Measurements from ENCODE around the gene DUS4L.
"Not testable (repeated sequence)": the region's sequence is repeated elsewhere in the genome, so short reads cannot be mapped to it uniquely, and the experiment has no call there.

Gene DUS4L, protein sequence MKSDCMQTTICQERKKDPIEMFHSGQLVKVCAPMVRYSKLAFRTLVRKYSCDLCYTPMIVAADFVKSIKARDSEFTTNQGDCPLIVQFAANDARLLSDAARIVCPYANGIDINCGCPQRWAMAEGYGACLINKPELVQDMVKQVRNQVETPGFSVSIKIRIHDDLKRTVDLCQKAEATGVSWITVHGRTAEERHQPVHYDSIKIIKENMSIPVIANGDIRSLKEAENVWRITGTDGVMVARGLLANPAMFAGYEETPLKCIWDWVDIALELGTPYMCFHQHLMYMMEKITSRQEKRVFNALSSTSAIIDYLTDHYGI

DNA sequence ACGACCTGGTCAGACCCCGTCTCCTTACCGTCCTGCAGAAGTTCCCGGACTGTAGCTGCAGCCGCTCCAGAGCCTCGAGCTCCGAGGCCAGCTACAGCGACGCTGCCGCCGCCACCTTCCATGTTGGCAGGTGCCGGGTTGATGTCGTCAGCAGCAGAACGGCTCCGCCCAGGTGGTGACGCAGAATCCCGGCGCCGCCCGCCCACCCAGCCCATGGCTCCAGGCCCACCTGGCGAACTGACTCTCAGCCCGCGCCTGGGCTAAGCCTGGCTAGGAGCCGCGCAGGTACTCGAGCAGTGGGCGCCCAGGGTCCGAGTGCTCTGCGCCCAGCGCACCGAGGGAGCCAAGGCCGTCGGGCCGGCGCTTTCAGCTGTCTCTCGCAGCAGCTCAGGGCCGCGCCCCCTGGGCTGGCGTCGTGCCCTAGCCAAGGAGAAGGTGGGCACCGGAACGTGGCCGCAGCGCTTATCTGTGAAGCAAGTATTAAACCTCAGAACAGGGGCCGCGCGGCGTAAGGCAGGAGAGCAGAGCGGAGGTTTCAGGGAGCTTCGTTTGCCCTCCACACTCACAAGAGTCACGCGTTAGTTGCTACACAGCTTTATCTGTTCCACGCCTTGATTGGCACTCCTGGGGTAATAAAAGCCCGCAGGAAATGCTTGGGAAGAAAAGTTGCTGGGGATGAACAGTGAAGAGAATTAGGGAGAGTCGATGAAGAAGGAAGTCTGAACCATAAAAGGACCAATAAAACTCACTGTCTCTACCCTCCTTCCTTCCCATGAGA, at the start of gene DUS4L, which contains the start of gene COG5:
Gene DUS4L, plus strand, starts transcription at position 197 of the 778 bp plus-strand sequence. CDS start 3,100 bp downstream, outside the sequence.
Gene COG5, minus strand, starts transcription at position 146 of the 778 bp plus-strand sequence. Its CDS starts 24 bp downstream, at position 122.
- DNase-seq, result peak; percentile 27 to 68

DNA sequence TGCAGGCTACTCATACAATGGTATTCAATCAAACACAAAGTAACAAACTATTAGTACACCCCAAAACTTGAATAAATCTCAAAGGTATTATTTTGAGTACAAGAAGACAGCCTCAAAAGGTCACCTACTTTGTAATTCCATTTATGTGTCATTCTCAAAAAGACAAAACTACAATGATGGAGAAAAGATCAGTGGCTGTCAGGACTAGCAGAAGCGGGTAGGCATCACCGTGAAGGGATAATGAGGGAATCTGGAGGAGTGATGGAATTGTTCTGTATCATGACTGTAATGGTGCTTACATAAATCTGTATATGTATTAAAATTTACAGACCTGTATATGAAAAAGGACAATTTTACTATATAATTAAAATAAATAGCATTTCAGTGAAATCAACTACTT, 37.1 kb upstream of the DUS4L start:
- no peak for DNase-seq

DNA sequence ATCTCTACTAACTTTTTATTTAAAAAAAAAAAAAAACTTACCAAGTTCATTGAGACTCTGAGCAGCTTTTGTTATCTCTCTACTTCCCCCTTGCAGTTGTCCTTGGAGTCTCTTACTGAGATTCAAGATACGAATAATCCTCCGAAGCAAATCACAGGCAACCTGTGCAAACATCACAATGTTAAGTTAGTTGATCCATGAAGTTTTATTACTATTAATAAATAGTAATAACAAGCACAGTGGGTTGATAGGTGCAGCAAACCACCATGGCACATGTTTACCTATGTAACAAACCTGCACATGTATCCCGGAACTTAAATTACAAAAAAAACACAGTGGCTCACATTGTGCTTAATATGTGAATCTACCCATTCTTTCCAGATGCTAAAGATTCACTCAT, 36.6 kb upstream of the DUS4L start:
- DNase-seq, result no peak

DNA sequence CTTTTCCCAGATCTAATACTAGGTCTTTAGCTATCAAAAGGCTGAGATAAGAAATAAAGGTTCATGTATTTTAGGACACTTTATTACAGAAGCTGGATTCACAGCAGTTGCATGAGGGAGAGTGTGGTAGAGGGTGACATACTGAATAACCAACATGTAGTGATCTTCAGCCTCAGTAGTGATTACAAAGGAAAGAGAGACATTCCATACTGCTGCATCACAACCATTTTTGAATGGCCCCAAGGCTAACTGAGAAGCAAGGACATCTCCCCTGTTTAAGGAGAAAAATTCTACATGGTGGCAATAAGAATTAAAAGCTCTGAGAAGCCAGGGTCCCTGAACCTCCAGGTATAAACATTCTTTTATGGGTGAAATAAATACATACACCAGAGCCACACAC, 35.3 kb upstream of the DUS4L start:
- no peak for DNase-seq

DNA sequence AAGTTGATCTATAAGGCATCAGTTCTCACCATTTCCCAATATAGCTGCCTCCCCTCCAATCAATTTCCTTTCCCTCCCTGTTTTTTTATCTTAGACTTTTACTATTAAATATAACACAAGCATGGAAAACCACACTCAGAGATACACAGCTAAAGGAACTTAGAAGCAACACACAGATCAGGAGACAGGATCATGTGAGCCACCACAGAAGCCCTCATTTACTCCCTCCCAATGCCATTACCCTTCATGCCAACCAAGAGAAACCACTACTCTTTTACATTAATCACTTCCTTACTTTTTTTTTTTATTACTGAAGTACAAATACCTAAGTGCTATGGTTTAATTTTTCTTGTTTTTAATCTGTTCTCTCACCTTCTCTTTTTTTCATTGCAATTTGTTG, 33.0 kb upstream of the DUS4L start:
- no peak for DNase-seq

DNA sequence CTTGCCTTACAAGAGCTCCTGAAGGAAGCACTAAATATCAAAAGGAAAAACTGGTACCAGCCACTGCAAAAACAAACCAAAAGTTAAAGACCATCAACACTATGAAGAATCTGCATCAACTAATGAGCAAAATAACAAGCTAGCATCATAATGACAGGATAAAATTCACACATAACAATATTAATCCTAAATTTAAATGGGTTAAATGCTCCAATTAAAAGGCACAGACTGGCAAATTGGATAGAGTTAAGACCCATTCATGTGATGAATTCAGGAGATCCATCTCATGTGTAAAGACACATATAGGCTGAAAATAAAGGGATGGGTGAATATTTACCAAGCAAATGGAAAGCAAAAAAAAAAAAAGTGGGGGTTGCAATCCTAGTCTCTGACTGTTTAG, 29.6 kb upstream of the DUS4L start:
- no peak for DNase-seq

DNA sequence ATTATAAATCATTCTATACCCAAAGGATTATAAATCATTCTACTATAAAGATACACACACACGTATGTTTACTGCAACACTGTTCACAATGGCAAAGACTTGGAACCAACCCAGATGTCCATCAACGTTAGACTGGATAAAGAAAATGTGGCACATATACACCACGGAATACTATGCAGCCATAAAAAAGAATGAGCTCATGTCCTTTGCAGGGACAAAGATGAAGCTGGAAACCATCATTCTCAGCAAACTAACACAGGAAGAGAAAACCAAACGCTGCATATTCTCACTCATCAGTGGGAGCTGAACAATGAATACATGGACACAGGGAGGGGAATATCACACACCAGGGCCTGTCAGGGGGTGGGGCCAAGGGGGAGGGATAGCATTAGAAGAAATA, 26.5 kb upstream of the DUS4L start:
- not testable (repeated sequence) for DNase-seq

DNA sequence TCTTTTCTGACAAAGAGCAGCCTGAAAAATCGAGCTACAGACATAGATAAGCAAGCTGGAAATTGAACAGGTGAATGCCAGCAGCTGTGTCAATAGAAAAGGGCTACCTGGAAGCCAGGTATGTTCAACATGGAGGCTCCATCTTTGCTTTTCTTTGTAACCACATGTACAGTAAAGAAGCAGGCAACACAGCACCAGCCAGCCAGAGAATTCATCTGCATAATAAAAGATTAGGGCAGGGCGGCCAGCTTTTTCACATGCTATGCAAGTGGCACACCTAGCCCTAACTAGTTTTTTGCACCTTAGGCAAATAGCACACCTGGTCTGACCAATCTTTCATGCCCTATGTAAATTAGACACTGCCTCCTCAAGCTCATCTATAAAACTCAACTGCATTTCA, 25.8 kb upstream of the DUS4L start:
- DNase-seq, result no peak

DNA sequence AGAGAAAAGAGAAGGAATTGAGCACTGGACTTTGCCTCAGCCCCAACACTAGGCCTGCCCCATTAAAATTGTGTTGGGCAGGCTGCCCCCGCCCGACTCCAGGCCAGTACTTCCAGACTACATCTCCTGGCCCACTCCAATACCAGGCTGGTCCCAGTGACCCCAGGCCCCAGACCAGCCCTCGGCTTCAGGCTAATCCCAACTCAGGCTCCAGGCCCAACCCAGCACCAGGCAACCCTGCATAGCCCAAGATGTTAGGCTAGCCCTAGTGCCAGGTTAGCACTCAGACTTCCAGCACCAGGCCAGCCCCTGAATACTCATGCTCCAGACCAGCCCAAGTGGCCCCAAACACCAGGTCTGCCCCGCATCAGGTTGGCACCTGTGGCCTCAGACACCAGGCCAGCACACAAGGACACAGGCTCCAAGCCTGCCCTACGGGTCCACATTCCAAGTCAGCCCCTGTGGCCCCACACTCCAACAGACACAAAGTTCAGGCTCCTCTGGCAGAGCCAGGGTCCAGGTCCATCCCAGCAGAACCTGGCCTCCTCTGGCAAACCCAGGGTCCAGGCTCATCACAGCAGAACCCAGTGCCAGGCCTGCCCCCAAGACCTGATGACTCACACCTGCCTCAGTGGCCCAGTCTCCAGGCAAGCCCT, 20.3 kb upstream of the DUS4L start:
- no peak for DNase-seq

DNA sequence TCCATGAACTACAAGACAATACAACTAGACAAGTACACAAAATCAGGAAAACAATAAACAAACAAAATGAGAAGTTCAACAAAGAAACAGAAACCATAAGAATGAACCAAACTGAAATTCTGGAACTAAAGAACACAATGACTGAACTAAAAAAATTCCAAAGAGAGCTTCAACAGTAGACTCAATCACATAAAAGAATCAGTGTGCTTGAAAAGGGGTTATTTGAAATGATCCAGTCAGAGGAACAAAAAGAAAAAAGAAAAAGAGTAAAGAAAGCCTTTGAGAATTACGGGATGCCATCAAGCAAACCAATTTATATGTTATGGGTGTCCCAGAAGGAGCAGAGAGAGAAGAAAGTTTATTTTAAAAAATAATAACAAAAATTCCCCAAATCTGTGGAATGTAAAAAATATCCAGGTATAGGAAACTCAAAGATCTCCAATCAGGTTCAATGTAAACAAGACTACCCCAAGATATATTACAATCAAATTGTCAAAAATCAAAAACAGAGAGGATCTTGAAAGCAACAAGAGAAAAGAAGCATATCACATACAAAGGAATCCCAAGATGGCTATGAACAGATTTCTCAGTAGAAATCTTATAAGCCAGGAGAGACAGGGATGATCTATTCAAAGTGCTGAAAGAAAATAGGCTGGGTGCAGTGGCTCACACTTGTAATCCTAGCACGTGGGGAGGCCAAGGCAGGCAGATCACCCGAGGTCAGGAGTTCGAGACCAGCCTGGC, 18.8 kb upstream of the DUS4L start:
- DNase-seq, result no peak

DNA sequence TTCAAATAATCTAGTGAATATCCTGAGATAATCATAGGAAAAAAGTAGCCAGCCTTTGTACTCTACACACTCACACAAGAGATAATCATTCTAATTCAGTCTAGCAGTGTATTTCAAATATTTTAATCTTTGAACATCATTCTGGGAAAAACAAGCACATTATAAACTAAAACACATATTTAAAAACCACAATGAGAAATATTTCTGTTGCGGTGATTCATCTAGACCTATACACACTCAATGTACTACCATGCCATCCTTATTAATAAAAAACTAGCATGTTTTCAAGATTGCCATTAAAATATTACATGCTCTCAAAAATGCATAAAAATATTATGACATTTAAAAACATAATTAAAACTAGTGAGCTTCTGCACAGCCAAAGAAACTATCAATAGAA, 11.8 kb upstream of the DUS4L start:
- DNase-seq, result no peak

DNA sequence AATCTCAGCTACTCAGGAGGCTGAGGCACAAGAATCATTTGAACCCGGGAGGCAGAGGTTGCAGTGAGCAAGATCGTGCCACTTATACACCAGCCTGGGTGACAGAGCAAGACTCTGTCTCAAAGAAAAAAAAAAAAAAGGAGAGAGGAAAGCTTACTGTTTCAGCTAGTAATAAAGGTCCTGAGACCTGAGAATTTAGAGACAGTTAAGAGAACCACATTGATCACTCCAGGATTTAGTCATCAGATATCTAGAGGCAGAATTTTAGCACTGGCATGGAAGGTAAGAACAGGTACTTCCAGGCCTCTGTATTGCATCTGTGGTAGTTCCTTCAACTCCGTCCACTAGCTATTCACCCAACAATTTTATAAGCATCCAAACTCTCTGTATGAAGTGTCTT, 7.9 kb upstream of the DUS4L start:
- no peak for DNase-seq

DNA sequence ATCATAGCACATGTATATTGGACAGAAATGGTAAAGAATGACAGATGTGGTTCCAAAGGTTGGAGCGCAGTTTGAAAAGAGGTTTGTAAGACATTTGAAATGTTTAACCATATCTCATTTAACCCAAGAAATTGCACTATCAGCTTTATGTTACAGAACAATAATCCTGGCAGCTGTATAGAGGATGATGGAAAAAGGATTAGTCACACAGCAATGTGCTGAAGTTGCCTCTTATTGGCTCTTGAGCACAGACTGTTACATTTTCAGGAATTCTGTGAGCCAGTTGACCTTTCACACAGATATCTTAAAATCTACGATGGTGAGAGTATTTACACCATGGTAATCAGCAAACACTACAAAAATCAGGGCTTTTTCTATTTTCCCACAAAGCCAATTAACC, 3.9 kb upstream of the DUS4L start:
- peak in 1 of 2 experiments; percentile 23 for DNase-seq

DNA sequence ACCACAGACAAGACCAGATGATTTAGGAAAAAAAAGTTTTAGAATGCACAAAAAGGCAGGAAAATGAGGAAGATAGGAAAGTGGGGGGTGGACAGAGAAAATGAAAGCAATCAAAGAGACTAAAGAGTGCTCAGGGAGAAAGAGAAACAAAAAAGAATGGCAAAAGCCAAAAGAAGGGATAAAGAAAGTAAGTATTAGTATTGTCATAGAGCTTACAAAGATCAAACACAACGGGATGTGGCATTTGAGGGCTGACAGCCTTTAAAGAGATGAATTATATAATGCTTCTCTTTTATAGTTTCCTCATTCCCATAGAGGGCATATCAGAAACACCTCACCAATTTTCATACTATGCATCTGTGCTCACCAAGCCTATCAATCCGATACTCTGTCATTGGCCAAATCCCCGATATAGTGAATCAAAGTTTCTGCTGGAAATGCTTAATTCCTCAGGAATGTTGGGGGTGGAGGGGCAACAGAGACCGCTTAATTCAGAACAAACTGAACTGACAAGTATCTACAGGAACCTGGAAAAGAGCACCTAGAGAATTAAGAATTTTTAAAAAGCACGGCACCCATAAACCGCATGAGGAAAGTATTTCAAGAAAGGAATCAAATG, 2.8 kb upstream of the DUS4L start:
- DNase-seq, result no peak

DNA sequence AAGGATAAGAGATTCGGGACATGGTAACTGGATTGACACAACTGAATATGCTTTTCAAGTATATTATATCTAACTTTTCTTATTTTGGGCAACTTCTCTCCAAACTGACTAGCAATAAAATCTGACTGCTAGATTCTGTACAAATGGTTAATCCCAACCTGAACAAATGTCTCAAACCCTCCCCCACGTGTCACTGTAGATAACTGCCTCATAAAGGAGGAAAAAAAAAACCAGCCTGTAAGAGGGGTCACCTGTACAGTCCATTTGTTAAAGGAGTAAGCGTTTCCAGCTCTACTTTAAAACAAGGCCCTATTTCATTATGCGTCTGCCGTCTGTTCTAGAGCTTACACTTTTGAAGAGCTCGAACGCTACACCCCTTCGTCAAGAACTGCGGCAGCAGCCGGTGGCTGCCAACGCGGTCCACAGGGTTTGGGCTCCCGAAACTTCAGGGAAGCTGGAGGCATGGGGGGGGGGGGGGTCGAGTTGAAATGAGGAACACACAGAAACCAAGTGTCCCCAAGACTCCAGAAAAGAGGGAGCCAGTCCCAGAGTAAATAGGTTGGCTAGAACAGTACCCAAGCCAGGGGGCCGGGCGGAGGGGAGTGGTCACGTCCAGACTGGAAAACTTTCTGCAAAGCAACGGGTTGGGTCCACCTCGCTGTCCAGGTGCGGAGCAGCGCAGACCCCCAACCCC, 543 bp upstream of the DUS4L start:
- peak in 1 of 2 experiments; percentile 44 for DNase-seq

DNA sequence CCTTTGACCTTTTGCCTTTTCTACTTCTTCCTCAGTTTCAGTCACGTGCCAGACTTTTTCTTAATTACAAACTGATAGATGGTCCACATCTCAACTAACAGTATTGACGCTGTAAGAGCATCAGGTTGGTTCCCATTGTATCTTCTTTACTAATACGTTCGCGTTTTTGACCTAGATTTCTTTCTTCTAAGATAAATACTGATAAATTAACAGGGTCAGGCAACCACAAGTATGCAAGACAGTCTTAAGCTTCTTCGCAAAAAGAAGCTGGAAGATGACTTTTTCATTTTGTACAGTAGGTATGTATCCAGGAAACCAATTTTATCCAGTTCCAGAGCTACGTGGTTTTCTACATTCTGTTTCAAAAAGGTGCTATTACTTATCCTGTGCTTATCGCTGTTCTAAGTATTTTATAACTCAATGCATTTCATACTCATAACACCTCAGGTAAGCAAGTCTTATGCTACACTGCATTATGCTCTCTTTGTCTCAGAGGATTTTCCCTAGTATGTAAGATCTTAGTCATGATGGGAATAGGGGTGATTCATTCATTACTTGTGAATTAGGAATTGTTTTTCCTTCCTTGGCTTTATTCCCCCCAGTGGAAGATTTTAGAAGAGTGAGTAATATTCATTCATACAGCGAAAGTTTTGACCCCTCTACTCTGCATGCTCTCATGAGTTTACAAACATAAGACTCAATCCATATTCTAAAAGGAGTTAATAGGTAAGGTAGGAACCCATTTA, 955 bp downstream of the DUS4L start:
- peak in 1 of 2 experiments; percentile 15 for DNase-seq

DNA sequence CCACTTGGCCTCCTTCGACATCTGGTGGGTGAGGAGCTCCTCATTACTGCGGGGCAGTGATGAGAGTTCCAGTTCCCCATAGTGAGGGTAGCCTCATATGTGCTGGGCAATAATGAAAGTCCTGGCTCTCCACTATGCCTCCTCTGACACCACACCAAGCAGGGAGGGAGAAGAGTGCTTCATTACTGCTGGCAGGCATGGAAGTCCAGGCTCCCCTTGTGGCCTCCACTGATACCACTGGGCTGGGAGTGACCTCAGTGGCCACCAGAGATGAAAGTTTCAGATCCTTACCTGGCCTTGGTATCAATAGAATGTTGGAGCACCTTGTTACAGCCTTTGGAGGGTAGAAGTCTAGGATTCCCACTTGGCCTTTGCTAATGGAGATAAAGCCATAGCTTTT, 6.5 kb downstream of the DUS4L start:
- DNase-seq, result no peak

DNA sequence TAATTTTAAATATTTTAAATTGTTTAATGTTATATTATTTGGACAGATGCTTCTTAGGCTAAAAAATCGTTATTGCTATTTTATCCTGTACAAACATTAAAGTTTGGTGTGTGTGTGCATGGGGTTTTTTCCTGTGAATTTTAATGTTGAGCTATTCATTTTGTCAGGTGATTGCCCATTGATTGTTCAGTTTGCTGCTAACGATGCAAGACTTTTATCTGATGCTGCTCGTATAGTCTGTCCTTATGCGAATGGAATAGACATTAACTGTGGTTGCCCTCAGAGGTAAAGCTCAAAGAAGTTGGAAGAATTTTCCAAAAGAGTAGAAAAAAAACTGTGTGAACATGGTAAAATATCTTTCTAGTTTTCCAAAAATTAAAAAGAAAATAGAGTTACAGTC, 9.8 kb downstream of the DUS4L start:
- no peak for DNase-seq

DNA sequence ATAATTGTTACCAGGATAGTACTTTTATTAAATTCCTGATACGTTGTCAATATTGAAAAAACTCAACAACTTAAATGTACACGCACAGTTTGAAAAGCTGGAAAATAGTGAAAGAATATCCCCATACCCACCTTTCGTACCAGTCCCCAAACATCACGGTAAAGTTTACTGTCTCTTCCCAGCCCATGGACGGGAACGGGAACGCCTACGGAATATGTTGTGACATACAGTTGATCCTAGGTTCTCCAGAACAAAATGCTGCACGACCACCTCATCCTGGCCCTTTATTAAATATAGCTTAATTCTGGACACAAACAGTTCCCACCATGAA, 15.7 kb downstream of the DUS4L start:
- DNase-seq, result no peak

DNA sequence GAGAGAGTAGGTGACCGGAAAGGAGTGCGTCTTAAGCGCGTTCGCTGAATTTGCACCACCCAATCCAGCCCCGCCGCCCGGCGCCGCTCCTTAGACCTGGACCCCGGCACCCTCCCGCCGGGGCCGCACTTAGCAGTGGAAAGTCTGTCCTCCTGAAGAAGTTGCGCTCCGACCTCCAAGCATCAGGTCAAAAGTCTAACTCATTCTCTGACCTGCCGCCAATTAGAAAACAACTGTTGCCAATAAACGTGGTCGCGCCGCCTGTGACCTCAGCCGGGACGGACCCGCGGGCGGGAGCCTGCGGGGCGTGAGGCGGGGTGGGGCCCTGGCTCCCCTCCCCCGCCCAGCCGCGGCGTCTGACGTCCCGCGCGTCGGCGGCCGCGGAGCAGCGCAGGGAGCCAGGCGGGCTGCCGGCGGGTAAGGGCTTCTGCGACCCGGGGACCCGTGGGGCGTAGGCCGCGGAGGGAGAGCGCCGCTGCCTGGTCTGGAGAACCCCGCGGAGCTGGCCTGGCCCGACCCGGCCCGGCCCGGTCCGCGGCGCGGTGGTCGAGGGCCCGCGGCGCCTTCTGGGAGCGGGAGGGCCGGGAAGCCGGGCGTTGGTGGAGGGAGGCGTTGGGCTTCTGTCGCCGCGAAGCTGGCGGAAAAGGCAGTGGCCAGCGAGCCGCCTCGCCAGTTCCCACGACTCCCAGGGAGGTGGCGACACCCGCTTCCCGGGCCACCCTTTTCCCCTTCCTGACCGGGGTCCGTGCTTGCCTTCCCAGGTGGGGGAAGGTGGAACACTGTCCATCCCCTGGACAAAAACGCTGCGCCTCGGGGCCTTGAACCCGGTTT, 16.3 kb downstream of the DUS4L start, which contains the start of gene BCAP29:
Gene BCAP29, plus strand, starts transcription at position 362 of the 831 bp plus-strand sequence. CDS start 527 bp downstream, outside the sequence.
- DNase-seq, result peak; percentile 41 to 73

All from NCI-H524 (cell line).